NCI-H524 treated with DMSO at 0.1 percent for 48 hours (cell line): Measurements from ENCODE around the gene RAB29.
A peak's percentile ranks its signal among the peaks of the same experiment; 100 is the strongest.

ENCODE experiments used
- DNase-seq: peaks from one replicate; lab custom pipeline; 2025; lab: John Stamatoyannopoulos, UW

Gene RAB29

GRCh38 chr1:205763980-205764379 is 11.3 kb downstream of the RAB29 start:
- DNase-seq, result no peak

- no peak for DNase-seq
Measured at GRCh38 chr1:205760606-205761005, 14.7 kb downstream of the RAB29 start.

GRCh38 chr1:205756552-205756951 is 18.7 kb downstream of the RAB29 start:
- DNase-seq, result no peak

- DNase-seq, result no peak
Measured at GRCh38 chr1:205754857-205755256, 20.4 kb downstream of the RAB29 start.

- DNase-seq, result no peak
Measured at GRCh38 chr1:205751036-205751651, 24.1 kb downstream of the RAB29 start.

GRCh38 chr1:205750138-205751035 is 24.9 kb downstream of the RAB29 start, which contains the start of gene NUCKS1:
NUCKS1 (minus strand) TSS chr1:205750182; CDS start chr1:205749973, 209 bp downstream.
- peak; percentile 95 for DNase-seq

GRCh38 chr1:205749234-205750137 is 25.8 kb downstream of the RAB29 start:
- peak; percentile 50 for DNase-seq

GRCh38 chr1:205748403-205749233 is 26.7 kb downstream of the RAB29 start:
- peak; percentile 5 for DNase-seq

- DNase-seq, result no peak
Measured at GRCh38 chr1:205746757-205747412, 28.4 kb downstream of the RAB29 start.

GRCh38 chr1:205744403-205744802 is 30.9 kb downstream of the RAB29 start:
- DNase-seq, result no peak

- DNase-seq, result no peak
Measured at GRCh38 chr1:205743977-205744376, 31.3 kb downstream of the RAB29 start.

GRCh38 chr1:205741681-205742080 is 33.6 kb downstream of the RAB29 start:
- DNase-seq, result no peak

- no peak for DNase-seq
Measured at GRCh38 chr1:205739348-205740160, 35.7 kb downstream of the RAB29 start.

GRCh38 chr1:205735218-205735617 is 40.1 kb downstream of the RAB29 start:
- no peak for DNase-seq

GRCh38 chr1:205733438-205734175 is 41.7 kb downstream of the RAB29 start:
- no peak for DNase-seq

GRCh38 chr1:205729945-205730610 is 45.2 kb downstream of the RAB29 start:
- DNase-seq, result no peak

- no peak for DNase-seq
Measured at GRCh38 chr1:205726619-205727125, 48.6 kb downstream of the RAB29 start.

GRCh38 chr1:205725514-205725913 is 49.8 kb downstream of the RAB29 start:
- no peak for DNase-seq
